ENCODE data around the gene TMCC3.

TMCC3 gene

DNA sequence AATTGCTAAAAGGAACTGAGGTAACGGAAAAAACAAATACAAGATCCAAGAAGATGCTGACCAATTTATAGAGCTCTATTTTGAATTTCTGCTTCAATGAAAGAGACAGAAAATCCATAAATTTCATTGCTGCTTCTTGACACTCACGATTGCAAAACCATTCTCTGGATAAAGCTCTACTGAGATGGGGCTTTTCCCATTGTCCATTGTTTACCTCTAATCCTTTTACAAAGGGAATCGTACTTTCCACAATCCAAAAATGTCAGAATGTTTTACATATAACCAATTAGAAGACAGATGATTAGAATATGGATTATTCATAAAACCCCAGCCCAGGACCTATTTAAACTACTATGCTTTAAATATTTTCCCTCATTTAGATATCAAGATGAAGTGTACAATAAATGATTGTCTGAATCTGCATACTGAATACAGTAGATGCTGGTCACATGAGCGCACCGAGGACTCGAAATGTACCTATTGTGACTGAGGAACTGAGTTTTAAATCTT lies 16.7 kb upstream of the TMCC3 start:
- Histone ChIP-seq H3K4me1 (ENCODE audit: control insufficient read depth, insufficient read depth, low read length) (no peaks in the 10 kb centered on the region; the same call in 1 of the 2 replicates), H3K27ac (ENCODE audit: extremely low read depth, low read depth, low read length) (no peak overlapping the region), H3K4me3 (ENCODE audit: low read depth, low read length) (no peak overlapping the region), H3K36me3 (ENCODE audit: control insufficient read depth in 2 of 2, insufficient read depth in 1 of 2, low read length in 2 of 2) (no peaks in the 10 kb centered on the region), H3K9me3 (ENCODE audit: control insufficient read depth, insufficient read depth, low read depth, low read length) (no peaks in the 10 kb centered on the region)
- ChIA-PET POLR2A (interaction anchor here (1.4 kb wide), 1 partner anchor 11 kb away, joined by 3 read pairs; no protein-coding TSS in a partner anchor), CTCF (interaction anchor here (0.6 kb wide), 1 partner anchor 1164 kb away, joined by 4 read pairs; no protein-coding TSS in a partner anchor)
- TF ChIP-seq ZNF391 (tag by site-specific recombination; IDR thresholded peaks at IDR 0.05; ENCODE audit: borderline replicate concordance, low read depth), result no peak
- TF ChIP-seq KLF16 (tag by site-specific recombination; IDR thresholded peaks at IDR 0.05), result no peak
- no peak for TF ChIP-seq WT1 (tag by site-specific recombination; IDR thresholded peaks at IDR 0.05)
- TF ChIP-seq OSR2 (tag by site-specific recombination; IDR thresholded peaks at IDR 0.05), result no peak
- no peak for TF ChIP-seq BCL11A (tag by site-specific recombination; IDR thresholded peaks at IDR 0.05; ENCODE audit: low read depth)
- TF ChIP-seq ZNF302 (tag by site-specific recombination; IDR thresholded peaks at IDR 0.05; ENCODE audit: low read depth), result no peak
- no peak for TF ChIP-seq EGR2 (tag by site-specific recombination; IDR thresholded peaks at IDR 0.05; ENCODE audit: low read depth)
- TF ChIP-seq GLIS2 (tag by site-specific recombination; IDR thresholded peaks at IDR 0.05), result no peak
- no peak for TF ChIP-seq ZNF416 (tag by site-specific recombination; IDR thresholded peaks at IDR 0.05)
- TF ChIP-seq ZFHX2 (tag by site-specific recombination; conservative IDR thresholded peaks at IDR 0.05), result no peak
- TF ChIP-seq MZF1 (tag by site-specific recombination; IDR thresholded peaks at IDR 0.05; ENCODE audit: borderline replicate concordance), result no peak
- TF ChIP-seq ZFP69B (tag by site-specific recombination; IDR thresholded peaks at IDR 0.05), result no peak
- no peak for TF ChIP-seq BCL11B (tag by site-specific recombination; IDR thresholded peaks at IDR 0.05; ENCODE audit: low read depth)
- TF ChIP-seq ZNF341 (tag by site-specific recombination; IDR thresholded peaks at IDR 0.05; ENCODE audit: low read depth), result no peak

DNA sequence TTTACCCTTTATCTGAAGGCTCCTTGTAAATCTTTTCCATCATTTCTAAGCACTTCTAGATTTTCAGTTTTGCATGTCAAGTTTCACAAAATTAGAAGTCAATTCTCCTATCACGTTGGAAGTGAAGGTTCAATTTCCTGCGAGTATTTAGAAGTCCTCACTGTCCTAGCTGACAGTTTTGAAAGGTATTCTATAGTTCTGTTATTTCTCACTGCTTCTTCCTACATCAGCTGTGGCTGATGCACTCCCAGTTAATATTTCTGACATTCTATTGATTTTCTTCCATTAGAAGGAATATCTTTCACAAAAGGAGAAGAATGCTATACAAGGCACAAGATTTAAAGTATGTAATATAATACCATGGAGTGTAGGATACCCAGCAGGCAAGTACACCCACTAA lies 15.8 kb upstream of the TMCC3 start:
- no peaks in the 10 kb centered on the region for H3K36me3 ChIP-seq (ENCODE audit: control insufficient read depth in 2 of 2, insufficient read depth in 1 of 2, low read length in 2 of 2)
- TF ChIP-seq OVOL3 (tag by site-specific recombination; IDR thresholded peaks at IDR 0.05) (no peak), WT1 (tag by site-specific recombination; IDR thresholded peaks at IDR 0.05) (no peak), ZNF335 (tag by site-specific recombination; conservative IDR thresholded peaks at IDR 0.05) (no peak)
- TF ChIP-seq, protein P1, sequence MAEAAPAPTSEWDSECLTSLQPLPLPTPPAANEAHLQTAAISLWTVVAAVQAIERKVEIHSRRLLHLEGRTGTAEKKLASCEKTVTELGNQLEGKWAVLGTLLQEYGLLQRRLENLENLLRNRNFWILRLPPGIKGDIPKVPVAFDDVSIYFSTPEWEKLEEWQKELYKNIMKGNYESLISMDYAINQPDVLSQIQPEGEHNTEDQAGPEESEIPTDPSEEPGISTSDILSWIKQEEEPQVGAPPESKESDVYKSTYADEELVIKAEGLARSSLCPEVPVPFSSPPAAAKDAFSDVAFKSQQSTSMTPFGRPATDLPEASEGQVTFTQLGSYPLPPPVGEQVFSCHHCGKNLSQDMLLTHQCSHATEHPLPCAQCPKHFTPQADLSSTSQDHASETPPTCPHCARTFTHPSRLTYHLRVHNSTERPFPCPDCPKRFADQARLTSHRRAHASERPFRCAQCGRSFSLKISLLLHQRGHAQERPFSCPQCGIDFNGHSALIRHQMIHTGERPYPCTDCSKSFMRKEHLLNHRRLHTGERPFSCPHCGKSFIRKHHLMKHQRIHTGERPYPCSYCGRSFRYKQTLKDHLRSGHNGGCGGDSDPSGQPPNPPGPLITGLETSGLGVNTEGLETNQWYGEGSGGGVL (tag by site-specific recombination; IDR thresholded peaks at IDR 0.05), result no peak
- no peaks in the 10 kb centered on the region for H3K9me3 ChIP-seq (ENCODE audit: control insufficient read depth, insufficient read depth, low read depth, low read length)
- H3K27ac ChIP-seq (ENCODE audit: extremely low read depth, low read depth, low read length), result no peak overlapping the region
- POLR2A ChIA-PET, result no interaction called here
- H3K4me1 ChIP-seq (ENCODE audit: control insufficient read depth, insufficient read depth, low read length), result no peaks in the 10 kb centered on the region; the same call in 1 of the 2 replicates
- CTCF ChIA-PET, result no interaction called here
- H3K4me3 ChIP-seq (ENCODE audit: low read depth, low read length), result no peak overlapping the region

DNA sequence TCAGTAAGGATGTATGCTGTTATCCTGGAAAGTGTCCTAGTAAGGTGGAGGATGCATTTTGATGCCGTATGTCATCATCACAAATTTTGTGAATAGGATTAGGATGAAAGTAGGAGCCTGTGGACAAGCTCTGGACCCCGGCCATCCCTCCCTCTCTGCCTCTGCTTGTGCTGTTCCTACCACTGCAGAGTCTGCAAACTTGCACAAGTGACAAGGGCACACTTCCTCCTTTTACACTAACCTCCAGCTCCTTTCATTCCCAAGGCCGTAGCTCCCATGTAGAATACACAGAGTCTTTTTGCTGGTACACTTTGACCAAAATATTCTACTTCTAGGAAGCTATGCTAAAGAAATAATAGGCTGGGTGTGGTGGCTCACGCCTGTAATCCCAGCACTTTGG lies 13.3 kb upstream of the TMCC3 start:
- no peak overlapping the region for H3K27ac ChIP-seq (ENCODE audit: extremely low read depth, low read depth, low read length)
- ChIA-PET CTCF (interaction anchor here (0.6 kb wide), 2 partner anchors 47 to 117 kb away, joined by 3 read pairs; no protein-coding TSS in a partner anchor), POLR2A (no interaction called here)
- no peak overlapping the region for H3K4me3 ChIP-seq (ENCODE audit: low read depth, low read length)
- no peaks in the 10 kb centered on the region for H3K4me1 ChIP-seq (ENCODE audit: control insufficient read depth, insufficient read depth, low read length)
- no peaks in the 10 kb centered on the region for H3K36me3 ChIP-seq (ENCODE audit: control insufficient read depth in 2 of 2, insufficient read depth in 1 of 2, low read length in 2 of 2)
- no peaks in the 10 kb centered on the region for H3K9me3 ChIP-seq (ENCODE audit: control insufficient read depth, insufficient read depth, low read depth, low read length)
- TF ChIP-seq ZSCAN16 (tag by site-specific recombination; IDR thresholded peaks at IDR 0.05), result no peak
- no peak for TF ChIP-seq ZNF571 (tag by site-specific recombination; IDR thresholded peaks at IDR 0.05)
- no peak for TF ChIP-seq ZNF707 (tag by site-specific recombination; IDR thresholded peaks at IDR 0.05)
- TF ChIP-seq ZNF558 (tag by site-specific recombination; IDR thresholded peaks at IDR 0.05), result no peak
- TF ChIP-seq ZNF175 (tag by site-specific recombination; IDR thresholded peaks at IDR 0.05), result no peak
- no peak for TF ChIP-seq ZEB2 (tag by site-specific recombination; IDR thresholded peaks at IDR 0.05)
- no peak for TF ChIP-seq EGR2 (tag by site-specific recombination; IDR thresholded peaks at IDR 0.05; ENCODE audit: low read depth)
- no peak for TF ChIP-seq PRDM1 (tag by site-specific recombination; IDR thresholded peaks at IDR 0.05)
- TF ChIP-seq, protein P2, sequence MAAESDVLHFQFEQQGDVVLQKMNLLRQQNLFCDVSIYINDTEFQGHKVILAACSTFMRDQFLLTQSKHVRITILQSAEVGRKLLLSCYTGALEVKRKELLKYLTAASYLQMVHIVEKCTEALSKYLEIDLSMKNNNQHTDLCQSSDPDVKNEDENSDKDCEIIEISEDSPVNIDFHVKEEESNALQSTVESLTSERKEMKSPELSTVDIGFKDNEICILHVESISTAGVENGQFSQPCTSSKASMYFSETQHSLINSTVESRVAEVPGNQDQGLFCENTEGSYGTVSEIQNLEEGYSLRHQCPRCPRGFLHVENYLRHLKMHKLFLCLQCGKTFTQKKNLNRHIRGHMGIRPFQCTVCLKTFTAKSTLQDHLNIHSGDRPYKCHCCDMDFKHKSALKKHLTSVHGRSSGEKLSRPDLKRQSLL (tag by site-specific recombination; IDR thresholded peaks at IDR 0.05), result no peak
- no peak for TF ChIP-seq ZNF768 (tag by site-specific recombination; IDR thresholded peaks at IDR 0.05)
- TF ChIP-seq, protein P3, sequence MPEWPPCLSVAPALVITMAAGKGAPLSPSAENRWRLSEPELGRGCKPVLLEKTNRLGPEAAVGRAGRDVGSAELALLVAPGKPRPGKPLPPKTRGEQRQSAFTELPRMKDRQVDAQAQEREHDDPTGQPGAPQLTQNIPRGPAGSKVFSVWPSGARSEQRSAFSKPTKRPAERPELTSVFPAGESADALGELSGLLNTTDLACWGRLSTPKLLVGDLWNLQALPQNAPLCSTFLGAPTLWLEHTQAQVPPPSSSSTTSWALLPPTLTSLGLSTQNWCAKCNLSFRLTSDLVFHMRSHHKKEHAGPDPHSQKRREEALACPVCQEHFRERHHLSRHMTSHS (tag by site-specific recombination; IDR thresholded peaks at IDR 0.05), result no peak
- no peak for TF ChIP-seq ZNF830 (tag by site-specific recombination; IDR thresholded peaks at IDR 0.05; ENCODE audit: low read depth)
- no peak for TF ChIP-seq ZFP3 (tag by site-specific recombination; IDR thresholded peaks at IDR 0.05; ENCODE audit: low read depth)
- no peak for TF ChIP-seq ZNF658 (tag by site-specific recombination; IDR thresholded peaks at IDR 0.05)
- no peak for TF ChIP-seq HOXC10 (CRISPR knock-in tag; IDR thresholded peaks at IDR 0.05)
